SK-N-MC (cell line): ENCODE measurements around the gene MAPKBP1.

ENCODE experiments used
- EZH2 ChIP-seq: fragments of 200-600 bp; sonication (generic); IDR thresholded peaks from one replicate; pipeline ENCODE4 v1.6.1; 2017; ENCODE audit warnings: antibody characterized with exemption
- POLR2AphosphoS5 ChIP-seq: IDR thresholded peaks from 2 replicates; pipeline ENCODE4 v1.6.1; 2012; ENCODE audit warnings: mild to moderate bottlenecking, low read depth, low read length, borderline replicate concordance

DNA sequence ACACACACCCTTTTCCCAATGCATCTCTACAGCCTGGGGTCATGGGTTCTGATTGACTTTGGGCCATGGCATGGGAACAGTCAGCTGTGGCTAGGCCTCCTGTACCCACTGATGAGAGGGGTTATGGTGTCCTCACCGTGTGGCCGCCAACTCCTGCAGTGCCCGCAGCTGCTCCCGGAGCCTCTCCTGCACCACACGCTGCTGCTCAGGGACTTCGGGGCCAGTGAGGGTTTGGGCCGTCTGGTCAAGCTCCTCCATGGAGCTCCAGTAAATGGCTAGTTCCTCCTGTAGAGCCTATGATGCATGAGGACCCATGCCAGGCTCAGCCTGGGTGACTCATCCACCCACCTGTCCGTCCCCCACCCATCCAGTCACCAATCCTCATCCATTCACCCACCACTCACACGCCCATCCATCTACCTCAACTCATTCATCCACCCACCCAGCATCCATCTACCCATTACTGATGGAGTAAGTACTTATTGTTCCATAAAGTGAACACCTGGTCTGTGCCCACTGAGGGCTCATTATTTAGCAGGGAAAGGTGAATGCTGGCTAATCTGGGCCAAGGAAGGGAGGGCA is 98.0 kb downstream of the MAPKBP1 start:
- no peak for TF ChIP-seq EZH2
- no peak for TF ChIP-seq POLR2AphosphoS5
